Measurements from ENCODE around the gene SRSF9. TPM values are rescaled to one million over a fixed set of nuclear protein-coding genes. Genes with fewer than 3 reads are reported as not detected.

SRSF9 gene
- total and polyA plus RNA-seq, 2 of the 4 experiments (the other 2 are of a cell fraction) = 102 to 143 TPM

DNA sequence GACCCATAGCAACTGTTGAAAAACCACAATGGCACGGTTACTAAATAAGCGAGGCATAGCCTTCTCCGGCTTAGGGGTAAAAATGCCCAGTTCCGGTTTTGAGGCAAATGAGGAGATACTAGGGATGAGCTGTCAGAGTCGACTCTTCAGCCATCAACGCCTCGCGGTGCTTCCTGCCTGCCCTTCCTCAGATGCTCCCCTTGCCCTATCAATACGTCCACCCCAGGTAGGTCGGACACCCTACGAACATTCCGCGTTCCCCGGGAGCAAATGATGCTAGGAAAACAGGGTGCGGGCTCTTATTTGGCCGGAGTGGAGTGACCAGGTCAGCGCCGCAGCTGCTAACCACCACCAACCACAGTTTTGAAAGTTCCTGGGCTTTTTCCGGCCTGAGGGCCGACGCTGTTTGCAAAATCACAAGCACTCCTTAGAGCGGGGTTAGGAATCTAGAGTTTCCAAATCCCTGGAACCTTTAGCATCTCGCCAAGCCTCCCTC is 1.2 kb downstream of the SRSF9 start:
- no TSS peak for BruUV-seq (replicated peaks)
- Histone ChIP-seq H2BK15ac (ENCODE audit: low read depth, low read length) (no peak overlapping the region), H4K20me1 (ENCODE audit: insufficient read depth, low read length) (peaks cover 45% of the 10 kb centered on the region), H3K4ac (ENCODE audit: low read depth, low read length) (peak overlapping the region; percentile 45), H3K9ac (ENCODE audit: low read depth, low read length) (peak overlapping the region; percentile 77), H2AFZ (replicated peaks; ENCODE audit: low read length, poor library complexity) (peak overlapping the region; percentile 81), H3K9me3 (ENCODE audit: control insufficient read depth, insufficient read depth, low read length) (no peaks in the 10 kb centered on the region), H2AK5ac (ENCODE audit: low read depth, low read length) (peak overlapping the region; percentile 61; the same call in 1 of the 2 replicates), H4K5ac (ENCODE audit: low read depth, low read length) (no peak overlapping the region), H3K14ac (replicated peaks; ENCODE audit: low read depth, low read length) (peak overlapping the region; percentile 17; the same call in 1 of the 2 replicates), H2BK5ac (ENCODE audit: low read depth, low read length, poor library complexity, severe bottlenecking) (peak overlapping the region; percentile 84), H3K4me2 (ENCODE audit: low read depth, low read length) (peak overlapping the region; percentile 96), H2AK9ac (replicated peaks; ENCODE audit: low read depth, low read length, poor library complexity) (peak overlapping the region; percentile 80), H3K4me1 (ENCODE audit: control insufficient read depth, insufficient read depth, low read length) (peaks cover 4% of the 10 kb centered on the region; the same call in 1 of the 2 replicates), H4K8ac (ENCODE audit: low read depth in 2 of 2, low read length in 2 of 2) (no peak overlapping the region; a peak in 1 of 4 replicates), H3K36me3 (ENCODE audit: control insufficient read depth, insufficient read depth, low read length) (peaks cover 24% of the 10 kb centered on the region), H3K9me1 (ENCODE audit: insufficient read depth, low read length) (no peaks in the 10 kb centered on the region), H3K56ac (ENCODE audit: extremely low read depth, insufficient read depth, low read length) (peak overlapping the region; percentile 22; the same call in 1 of the 2 replicates), H2BK20ac (ENCODE audit: low read depth, low read length) (no peak overlapping the region), H3K4me3 (ENCODE audit: insufficient read depth, low read depth, low read length) (peak overlapping the region; percentile 80), H3K79me1 (ENCODE audit: low read depth in 1 of 2, low read length in 2 of 2) (peaks cover 23 to 58% of the 10 kb centered on the region in 2 experiments), H3K27me3 (ENCODE audit: control insufficient read depth, insufficient read depth, low read length) (no peaks in the 10 kb centered on the region), H3K27ac (ENCODE audit: insufficient read depth, low read length) (peak overlapping the region; percentile 91), H2BK120ac (ENCODE audit: low read depth, low read length) (no peak overlapping the region), H3K23ac (ENCODE audit: low read depth, low read length) (peak overlapping the region; percentile 86), H3K18ac (ENCODE audit: low read depth, low read length) (no peak overlapping the region; the same call in 1 of the 2 replicates), H4K91ac (ENCODE audit: insufficient read depth, low read depth, low read length) (no peak overlapping the region)
- in situ Hi-C loops (cut with MboI; ENCODE audit: low sequenced_read_pairs) = no loop called here
- TF ChIP-seq MXI1 (IDR thresholded peaks at IDR 0.05; ENCODE audit: borderline replicate concordance, low read depth, low read length) (no peak), CHD1 (IDR thresholded peaks at IDR 0.05; ENCODE audit: low read depth, low read length) (0 out of 2 replicates have a peak, but pooled peaks have one; percentile 75), RAD21 (IDR thresholded peaks at IDR 0.05; ENCODE audit: low read length) (no peak)
- TF ChIP-seq, protein P1, sequence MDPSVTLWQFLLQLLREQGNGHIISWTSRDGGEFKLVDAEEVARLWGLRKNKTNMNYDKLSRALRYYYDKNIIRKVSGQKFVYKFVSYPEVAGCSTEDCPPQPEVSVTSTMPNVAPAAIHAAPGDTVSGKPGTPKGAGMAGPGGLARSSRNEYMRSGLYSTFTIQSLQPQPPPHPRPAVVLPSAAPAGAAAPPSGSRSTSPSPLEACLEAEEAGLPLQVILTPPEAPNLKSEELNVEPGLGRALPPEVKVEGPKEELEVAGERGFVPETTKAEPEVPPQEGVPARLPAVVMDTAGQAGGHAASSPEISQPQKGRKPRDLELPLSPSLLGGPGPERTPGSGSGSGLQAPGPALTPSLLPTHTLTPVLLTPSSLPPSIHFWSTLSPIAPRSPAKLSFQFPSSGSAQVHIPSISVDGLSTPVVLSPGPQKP (IDR thresholded peaks at IDR 0.05; ENCODE audit: borderline replicate concordance, low read depth, low read length) = no peak
- 0% methylated on average over 2 of the region's 23 CpGs; no CpG with 5 or more reads in 1 of the 2 experiments for WGBS, 2 experiments (ENCODE audit: extremely low coverage in 2 of 2, insufficient read length in 1 of 2)
- POLR2A ChIA-PET (ENCODE audit: unreplicated experiment) = no interaction called here
- CTCF ChIA-PET = interaction anchor here (0.6 kb wide), 1 partner anchor 34 kb away, joined by 3 read pairs; no protein-coding TSS in a partner anchor
- dilution Hi-C loops (cut with HindIII; ENCODE audit: low sequenced_read_pairs, unreplicated experiment) = no loop called here
- DNase-seq (peak; percentile 57), ATAC-seq (ENCODE audit: low read depth) (peak; percentile 21)
- intact Hi-C loops (cut with micrococcal nuclease) = no loop called here
